ENCODE results near the gene NFXL1.
"Not testable (repeated sequence)": the region's sequence is repeated elsewhere in the genome, so short reads cannot be mapped to it uniquely, and the experiment has no call there.

The NFXL1 gene

GRCh38 chr4:47914220-47914925 lies at the start of gene NFXL1:
NFXL1 (minus strand) TSS chr4:47914583; CDS start chr4:47914203, 380 bp downstream.
- peak; percentile 93 to 95 for DNase-seq (ENCODE audit: low read depth in 2 of 2)

GRCh38 chr4:47954677-47955076 lies 40.3 kb upstream of the NFXL1 start:
- DNase-seq (ENCODE audit: low read depth in 2 of 2) = no peak

- no peak for DNase-seq (ENCODE audit: low read depth in 2 of 2)
Observed at GRCh38 chr4:47954245-47954644, 39.9 kb upstream of the NFXL1 start.

- DNase-seq (ENCODE audit: low read depth in 2 of 2) = no peak
Observed at GRCh38 chr4:47945930-47946726, 31.7 kb upstream of the NFXL1 start.

- DNase-seq (ENCODE audit: low read depth in 2 of 2) = no peak
Observed at GRCh38 chr4:47942081-47942819, 27.9 kb upstream of the NFXL1 start.

- no peak for DNase-seq (ENCODE audit: low read depth in 2 of 2)
Observed at GRCh38 chr4:47939456-47939855, 25.1 kb upstream of the NFXL1 start.

DNA sequence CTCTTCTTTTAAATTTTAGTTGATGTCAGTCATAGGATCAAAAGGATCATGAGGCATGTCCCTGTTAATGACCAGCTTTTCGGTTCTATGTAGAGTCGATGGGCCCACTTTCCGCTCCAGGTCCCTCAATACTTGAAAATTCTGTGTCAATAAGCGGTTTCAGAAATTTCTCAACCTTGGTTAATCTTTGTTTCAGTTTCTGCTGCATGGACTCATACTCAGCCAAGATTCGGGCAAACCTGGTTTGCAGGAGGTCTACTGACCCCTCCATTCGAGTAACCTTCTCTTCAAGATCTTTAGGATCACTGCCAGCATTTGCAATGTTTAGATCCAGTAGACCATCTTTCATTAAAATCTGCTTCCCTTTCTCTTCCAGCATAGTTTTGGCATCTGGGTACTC lies 22.0 kb upstream of the NFXL1 start:
- DNase-seq (ENCODE audit: low read depth in 2 of 2) = no peak

DNA sequence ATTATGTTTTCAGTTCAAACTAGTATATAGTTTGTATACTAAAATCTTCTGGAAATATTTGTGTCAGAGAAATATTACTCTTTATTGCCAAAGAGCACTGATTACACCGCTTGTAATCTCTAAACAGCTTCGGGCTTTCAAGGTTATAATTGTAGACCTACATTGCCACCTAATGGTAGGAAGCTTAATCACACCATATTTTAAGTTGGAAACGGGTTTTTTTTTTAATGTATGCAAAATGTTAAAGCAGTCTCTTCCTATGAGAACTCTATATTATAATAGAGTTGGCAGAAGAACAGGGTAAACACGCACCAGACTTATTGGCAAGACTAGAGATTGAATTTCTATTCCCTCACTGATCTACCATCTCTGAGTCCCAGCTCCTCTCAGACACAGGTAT lies 19.5 kb upstream of the NFXL1 start:
- no peak for DNase-seq (ENCODE audit: low read depth in 2 of 2)

GRCh38 chr4:47930971-47931804 lies 16.8 kb upstream of the NFXL1 start:
- no peak for DNase-seq (ENCODE audit: low read depth in 2 of 2)

DNA sequence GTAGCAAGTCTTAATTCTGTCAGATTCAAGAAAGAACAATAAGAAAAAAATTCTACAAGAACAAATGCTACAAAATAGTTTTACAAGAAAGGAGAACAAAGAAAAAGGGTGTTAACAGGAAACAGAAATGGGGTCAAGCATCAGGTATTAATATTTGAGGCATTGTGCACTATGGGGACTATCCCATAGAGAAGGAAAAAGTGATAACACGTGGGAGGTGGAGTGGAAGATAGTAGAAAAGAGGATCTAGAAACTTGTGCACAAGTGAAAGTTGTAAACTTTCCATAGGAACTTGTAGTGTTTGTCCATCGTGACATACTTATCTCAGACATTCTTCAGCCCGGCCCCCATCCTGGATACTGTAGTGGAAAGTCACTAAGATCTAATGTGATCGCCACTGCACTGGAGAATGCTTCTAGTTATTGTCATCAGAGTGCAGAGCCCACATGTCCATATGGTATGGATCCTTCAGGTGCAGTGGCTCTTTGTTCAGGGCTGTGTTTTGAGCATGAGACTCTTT lies 15.4 kb upstream of the NFXL1 start:
- DNase-seq (ENCODE audit: low read depth in 2 of 2) = no peak

- DNase-seq (ENCODE audit: low read depth in 2 of 2) = peak; percentile 14 to 26
Observed at GRCh38 chr4:47926667-47927258, 12.4 kb upstream of the NFXL1 start.

DNA sequence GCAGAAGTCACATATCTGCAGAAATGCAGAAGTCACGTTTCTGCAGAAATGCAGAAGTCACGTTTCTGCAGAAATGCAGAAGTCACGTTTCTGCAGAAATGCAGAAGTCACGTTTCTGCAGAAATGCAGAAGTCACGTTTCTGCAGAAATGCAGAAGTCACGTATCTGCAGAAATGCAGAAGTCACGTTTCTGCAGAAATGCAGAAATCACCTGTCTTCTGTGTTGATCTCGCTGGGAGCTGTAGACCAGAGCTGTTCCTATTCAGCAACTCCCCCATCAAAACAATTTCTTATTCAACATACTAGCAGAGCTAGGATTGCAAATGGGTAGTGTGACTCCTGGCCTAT lies 8.9 kb upstream of the NFXL1 start:
- not testable (repeated sequence) for DNase-seq (ENCODE audit: low read depth in 2 of 2)

GRCh38 chr4:47922436-47923260 lies 8.3 kb upstream of the NFXL1 start:
- DNase-seq (ENCODE audit: low read depth in 2 of 2) = not testable (repeated sequence)

GRCh38 chr4:47917163-47917562 lies 2.8 kb upstream of the NFXL1 start:
- not testable (repeated sequence) for DNase-seq (ENCODE audit: low read depth in 2 of 2)

- no peak for DNase-seq (ENCODE audit: low read depth in 2 of 2)
Observed at GRCh38 chr4:47915378-47915777, 995 bp upstream of the NFXL1 start.

GRCh38 chr4:47914926-47915237 lies 499 bp upstream of the NFXL1 start:
- no peak for DNase-seq (ENCODE audit: low read depth in 2 of 2)

- peak; percentile 2 to 4 for DNase-seq (ENCODE audit: low read depth in 2 of 2)
Observed at GRCh38 chr4:47913861-47914219, 543 bp downstream of the NFXL1 start.

DNA sequence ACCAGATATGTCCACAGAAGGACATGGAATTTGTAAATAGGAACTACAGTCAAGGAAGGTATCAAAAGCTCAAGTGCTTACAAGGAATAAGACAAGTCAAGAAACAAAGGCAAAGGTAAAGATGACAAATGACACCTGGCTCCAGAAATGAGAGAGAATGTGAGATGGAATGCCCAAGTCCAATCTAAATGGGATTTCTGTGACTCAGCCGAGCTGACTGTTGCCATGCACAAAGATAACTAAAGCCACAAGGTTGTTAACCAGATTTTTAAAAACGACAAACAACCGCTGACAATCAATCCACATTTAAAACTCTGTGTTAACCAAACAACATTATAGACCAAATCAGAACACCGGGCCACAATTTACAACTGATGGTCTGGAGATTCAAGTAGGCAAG lies 1.1 kb downstream of the NFXL1 start:
- DNase-seq (ENCODE audit: low read depth in 2 of 2) = no peak

DNA sequence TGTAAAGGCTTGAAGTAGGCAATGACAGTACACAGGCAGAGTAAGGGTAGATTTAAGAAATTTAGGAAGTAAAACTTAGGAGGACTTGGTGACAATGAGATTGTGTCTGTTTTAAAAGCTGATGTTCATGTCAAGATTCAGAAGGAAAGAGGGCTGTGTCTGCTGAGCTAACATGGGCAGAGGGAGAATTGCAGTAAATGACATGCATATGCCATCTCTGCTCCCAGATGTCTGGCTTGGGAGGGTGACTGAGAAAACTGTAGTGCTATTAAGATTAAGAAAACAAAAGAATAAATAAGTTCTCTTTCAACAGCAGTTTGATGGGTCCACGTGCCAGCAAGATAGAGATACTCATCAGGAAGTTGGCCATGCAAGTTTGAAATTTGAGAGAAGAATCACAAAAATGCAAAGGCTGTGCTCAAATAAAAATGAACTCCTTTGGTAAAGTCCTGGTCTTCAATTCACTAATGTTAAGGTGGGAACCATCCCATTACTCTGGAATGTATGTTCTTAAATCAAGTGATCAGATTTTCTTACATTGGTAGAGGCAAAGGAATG lies 7.2 kb downstream of the NFXL1 start:
- DNase-seq (ENCODE audit: low read depth in 2 of 2) = no peak

- no peak for DNase-seq (ENCODE audit: low read depth in 2 of 2)
Observed at GRCh38 chr4:47899639-47900038, 14.7 kb downstream of the NFXL1 start.

Measured in stimulated activated CD8-positive, alpha-beta memory T cell treated with anti-CD3 and anti-CD28 coated beads, Interleukin-15, amount 100 ng/mL, for 48 hours (primary cell).